Muscle layer of duodenum (tissue), 2 donors: Measurements from ENCODE around the gene TLR8.

Source experiments
- H3K27ac ChIP-seq: one replicate; pipeline ENCODE4 v1.7.0; 2013; ENCODE audit warnings: mild to moderate bottlenecking, low read length
- H3K27me3 ChIP-seq: one replicate; pipeline ENCODE4 v1.7.0; 2013; ENCODE audit warnings: low read depth, mild to moderate bottlenecking, control low read depth, low read length
- H3K36me3 ChIP-seq, 2 donors: one replicate each; pipeline ENCODE4 v1.7.0; 2013; ENCODE audit warnings: low read length in 2 of 2, control low read depth in 1 of 2, mild to moderate bottlenecking in 1 of 2; ENCODE audit not compliant: insufficient read depth in 2 of 2, control insufficient read depth in 1 of 2
- H3K4me1 ChIP-seq, 2 donors: one replicate each; pipeline ENCODE4 v1.7.0; 2013; ENCODE audit warnings: low read length in 2 of 2, mild to moderate bottlenecking in 2 of 2, control low read depth in 1 of 2, moderate library complexity in 1 of 2; ENCODE audit not compliant: insufficient read depth in 2 of 2, control insufficient read depth in 1 of 2
- H3K4me3 ChIP-seq, 2 donors: one replicate each; pipeline ENCODE4 v1.7.0; 2013; ENCODE audit warnings: low read length in 2 of 2, low read depth in 1 of 2, mild to moderate bottlenecking in 1 of 2
- H3K9me3 ChIP-seq, 2 donors: one replicate each; pipeline ENCODE4 v1.7.0; 2013; ENCODE audit warnings: low read length in 2 of 2, control low read depth in 1 of 2, mild to moderate bottlenecking in 1 of 2; ENCODE audit not compliant: control insufficient read depth in 1 of 2
- donor health status: healthy.

Gene TLR8

DNA sequence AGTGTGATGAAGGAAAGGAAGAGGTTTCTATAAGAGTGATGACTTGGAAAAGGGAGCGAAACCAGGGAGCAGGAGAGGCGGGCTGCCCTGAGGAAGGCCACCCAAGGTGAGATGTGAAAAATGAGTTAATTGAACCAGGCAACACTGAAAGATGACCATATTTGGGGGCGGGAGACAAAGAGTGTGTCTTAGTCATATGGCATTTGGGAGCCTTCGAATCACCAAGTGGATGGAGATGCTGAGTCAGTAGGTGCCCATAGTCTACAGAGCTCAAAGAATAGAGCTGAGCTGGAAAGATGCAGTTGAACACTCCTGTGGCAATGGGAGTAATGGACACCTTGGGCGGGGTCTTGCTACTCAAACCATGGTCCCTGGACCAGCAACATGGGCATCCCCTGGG, 8.3 kb upstream of the TLR8 start:
- no peaks in the 10 kb centered on the region for H3K27me3 ChIP-seq
- H3K9me3 ChIP-seq = no peaks in the 10 kb centered on the region
- no peaks in the 10 kb centered on the region for H3K4me1 ChIP-seq
- no peaks in the 10 kb centered on the region for H3K36me3 ChIP-seq
- H3K4me3 ChIP-seq = no peak overlapping the region
- no peak overlapping the region for H3K27ac ChIP-seq

DNA sequence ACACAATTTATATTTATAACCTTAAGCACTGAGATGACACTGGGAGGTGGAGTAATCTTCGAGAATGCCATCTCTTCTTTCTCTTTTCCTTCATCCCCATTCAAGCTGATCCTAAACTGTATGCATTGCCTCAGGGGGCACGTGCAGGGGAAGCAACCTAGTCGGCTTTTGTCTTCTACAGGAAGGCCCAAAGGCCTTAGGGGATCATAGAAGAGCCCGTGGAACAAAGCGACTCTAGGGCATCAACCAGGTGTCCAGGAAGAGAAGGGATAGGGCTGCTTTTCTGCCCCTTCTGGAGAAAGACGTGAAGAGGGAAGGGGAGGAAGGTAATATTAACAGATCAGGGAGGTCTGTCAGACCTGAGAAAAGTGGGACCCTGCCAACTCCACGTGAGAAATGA, 6.9 kb upstream of the TLR8 start:
- no peak overlapping the region for H3K4me3 ChIP-seq
- no peaks in the 10 kb centered on the region for H3K36me3 ChIP-seq
- no peak overlapping the region for H3K27ac ChIP-seq
- no peaks in the 10 kb centered on the region for H3K9me3 ChIP-seq
- H3K4me1 ChIP-seq = no peaks in the 10 kb centered on the region
- no peaks in the 10 kb centered on the region for H3K27me3 ChIP-seq

DNA sequence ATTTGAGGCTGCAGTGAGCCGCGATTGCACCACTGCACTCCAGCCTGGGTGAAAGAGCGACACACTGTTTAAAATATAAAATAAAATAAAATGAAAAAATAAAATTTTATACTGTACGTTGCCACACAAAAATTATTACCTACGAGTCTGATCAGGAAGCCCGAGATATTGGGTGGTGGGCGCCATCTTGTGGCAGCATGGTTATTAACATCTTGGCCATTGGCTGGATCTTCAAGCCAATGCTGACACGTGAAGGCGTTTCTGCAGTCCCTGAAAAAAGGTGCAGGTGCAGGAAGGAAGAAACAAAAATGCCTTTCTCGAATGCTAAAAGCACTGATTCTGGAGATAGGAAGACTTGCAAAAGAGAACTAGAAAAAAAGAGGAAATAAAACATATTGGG, 4.9 kb upstream of the TLR8 start:
- H3K36me3 ChIP-seq = no peaks in the 10 kb centered on the region
- no peak overlapping the region for H3K27ac ChIP-seq
- H3K4me3 ChIP-seq = no peak overlapping the region
- H3K9me3 ChIP-seq = no peaks in the 10 kb centered on the region
- no peaks in the 10 kb centered on the region for H3K27me3 ChIP-seq
- no peaks in the 10 kb centered on the region for H3K4me1 ChIP-seq

- Histone ChIP-seq H3K4me1 (no peaks in the 10 kb centered on the region), H3K27me3 (no peaks in the 10 kb centered on the region), H3K9me3 (no peaks in the 10 kb centered on the region), H3K27ac (no peak overlapping the region), H3K4me3 (no peak overlapping the region), H3K36me3 (no peaks in the 10 kb centered on the region)
Measured at GRCh38 chrX:12903646-12904045, 2.8 kb upstream of the TLR8 start.

GRCh38 chrX:12910423-12911121, 4.2 kb downstream of the TLR8 start:
- Histone ChIP-seq H3K9me3 (no peaks in the 10 kb centered on the region), H3K27ac (no peak overlapping the region), H3K36me3 (no peaks in the 10 kb centered on the region), H3K27me3 (no peaks in the 10 kb centered on the region), H3K4me3 (no peak overlapping the region), H3K4me1 (no peaks in the 10 kb centered on the region)

DNA sequence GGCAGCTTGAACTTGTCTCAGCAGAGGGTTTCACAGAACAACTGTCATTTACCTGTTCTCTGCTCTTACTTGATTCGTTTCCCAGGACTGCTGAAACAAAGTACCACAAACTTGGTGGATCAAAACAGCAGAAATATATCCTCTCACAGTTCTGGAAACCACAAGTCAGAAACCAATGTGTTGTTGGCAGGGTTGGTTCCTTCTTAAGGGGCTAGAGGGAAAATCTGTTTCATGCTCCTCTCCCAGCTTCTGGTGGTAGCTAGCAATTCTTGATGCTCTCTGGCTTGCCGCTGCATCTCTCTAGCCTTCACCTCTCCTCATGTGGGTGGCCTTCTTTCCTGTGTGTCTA, 4.7 kb downstream of the TLR8 start:
- Histone ChIP-seq H3K27me3 (no peaks in the 10 kb centered on the region), H3K27ac (no peak overlapping the region), H3K36me3 (no peaks in the 10 kb centered on the region), H3K9me3 (no peaks in the 10 kb centered on the region), H3K4me1 (no peaks in the 10 kb centered on the region), H3K4me3 (no peak overlapping the region)

DNA sequence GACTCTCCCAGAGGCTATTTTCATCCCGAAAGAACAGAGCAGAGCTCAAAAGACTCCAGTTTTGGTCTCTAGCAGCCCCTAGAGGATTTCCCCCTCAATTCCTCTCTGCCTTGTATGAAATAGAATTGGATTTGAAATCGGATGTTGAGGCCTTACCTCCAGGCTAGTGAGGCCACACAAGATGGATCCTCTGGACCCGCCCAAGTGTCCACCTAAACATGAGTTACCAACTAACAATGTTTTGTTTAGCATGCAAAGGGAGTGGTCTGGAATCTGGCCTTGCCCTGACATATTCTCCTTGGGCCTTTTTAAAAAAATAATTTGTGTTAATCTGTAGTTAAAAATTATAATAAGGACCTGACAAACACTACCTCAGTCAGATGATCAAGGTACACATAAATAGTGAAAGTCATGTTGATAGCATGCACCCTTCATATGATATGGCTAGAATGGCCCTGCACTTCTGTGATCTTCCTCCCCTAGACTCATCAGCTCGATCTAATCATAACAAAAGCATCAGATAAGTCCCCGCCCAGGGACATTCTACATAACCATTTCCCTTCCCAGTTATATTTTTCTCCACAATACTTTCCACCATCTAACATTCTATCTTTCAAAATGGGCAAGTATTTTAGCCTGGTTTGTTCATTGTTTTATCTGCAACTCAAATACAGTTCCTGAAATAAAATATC, 6.5 kb downstream of the TLR8 start:
- Histone ChIP-seq H3K4me1 (no peaks in the 10 kb centered on the region), H3K4me3 (no peak overlapping the region), H3K27ac (no peak overlapping the region), H3K9me3 (no peaks in the 10 kb centered on the region), H3K36me3 (no peaks in the 10 kb centered on the region), H3K27me3 (no peaks in the 10 kb centered on the region)

- H3K4me1 ChIP-seq = no peaks in the 10 kb centered on the region
- no peak overlapping the region for H3K4me3 ChIP-seq
- no peaks in the 10 kb centered on the region for H3K27me3 ChIP-seq
- no peaks in the 10 kb centered on the region for H3K36me3 ChIP-seq
- no peaks in the 10 kb centered on the region for H3K9me3 ChIP-seq
- no peak overlapping the region for H3K27ac ChIP-seq
Measured at GRCh38 chrX:12917753-12918152, 11.3 kb downstream of the TLR8 start.

GRCh38 chrX:12919051-12919450, 12.6 kb downstream of the TLR8 start:
- no peaks in the 10 kb centered on the region for H3K4me1 ChIP-seq
- no peaks in the 10 kb centered on the region for H3K27me3 ChIP-seq
- no peaks in the 10 kb centered on the region for H3K9me3 ChIP-seq
- H3K27ac ChIP-seq = no peak overlapping the region
- no peaks in the 10 kb centered on the region for H3K36me3 ChIP-seq
- no peak overlapping the region for H3K4me3 ChIP-seq

DNA sequence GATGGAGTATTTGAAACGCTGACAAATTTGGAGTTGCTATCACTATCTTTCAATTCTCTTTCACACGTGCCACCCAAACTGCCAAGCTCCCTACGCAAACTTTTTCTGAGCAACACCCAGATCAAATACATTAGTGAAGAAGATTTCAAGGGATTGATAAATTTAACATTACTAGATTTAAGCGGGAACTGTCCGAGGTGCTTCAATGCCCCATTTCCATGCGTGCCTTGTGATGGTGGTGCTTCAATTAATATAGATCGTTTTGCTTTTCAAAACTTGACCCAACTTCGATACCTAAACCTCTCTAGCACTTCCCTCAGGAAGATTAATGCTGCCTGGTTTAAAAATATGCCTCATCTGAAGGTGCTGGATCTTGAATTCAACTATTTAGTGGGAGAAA, 13.2 kb downstream of the TLR8 start:
- no peak overlapping the region for H3K27ac ChIP-seq
- no peaks in the 10 kb centered on the region for H3K36me3 ChIP-seq
- H3K4me3 ChIP-seq = no peak overlapping the region
- H3K9me3 ChIP-seq = no peaks in the 10 kb centered on the region
- H3K27me3 ChIP-seq = no peaks in the 10 kb centered on the region
- no peaks in the 10 kb centered on the region for H3K4me1 ChIP-seq

DNA sequence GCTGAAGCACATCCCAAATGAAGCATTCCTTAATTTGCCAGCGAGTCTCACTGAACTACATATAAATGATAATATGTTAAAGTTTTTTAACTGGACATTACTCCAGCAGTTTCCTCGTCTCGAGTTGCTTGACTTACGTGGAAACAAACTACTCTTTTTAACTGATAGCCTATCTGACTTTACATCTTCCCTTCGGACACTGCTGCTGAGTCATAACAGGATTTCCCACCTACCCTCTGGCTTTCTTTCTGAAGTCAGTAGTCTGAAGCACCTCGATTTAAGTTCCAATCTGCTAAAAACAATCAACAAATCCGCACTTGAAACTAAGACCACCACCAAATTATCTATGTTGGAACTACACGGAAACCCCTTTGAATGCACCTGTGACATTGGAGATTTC, 14.6 kb downstream of the TLR8 start:
- Histone ChIP-seq H3K36me3 (no peaks in the 10 kb centered on the region), H3K4me3 (no peak overlapping the region)

More for the DNA sequence above, 14.6 kb downstream of the TLR8 start:
- Histone ChIP-seq H3K27ac (no peak overlapping the region), H3K27me3 (no peaks in the 10 kb centered on the region), H3K4me1 (no peaks in the 10 kb centered on the region), H3K9me3 (no peaks in the 10 kb centered on the region)
